Kidney (tissue), 14 donors: ENCODE data around the gene NANS. TPM values are rescaled to one million over a fixed set of nuclear protein-coding genes. Genes with fewer than 3 reads are reported as not detected.

Experiments
- DNase-seq, 5 donors: peaks; one replicate each; pipeline ENCODE4 v3.0.0-alpha.2; 2013 to 2020
- FAIRE-seq: peaks from 2 replicates; lab custom pipeline; 2012; peaks lifted over from hg19 to GRCh38; lab: Jason Lieb, UNC
- H3K27ac ChIP-seq, 2 donors: one replicate each; pipeline ENCODE4 v1.7.0; 2013; ENCODE audit warnings: low read depth in 2 of 2, low read length in 2 of 2, inconsistent platforms in 1 of 2
- H3K27me3 ChIP-seq: one replicate; pipeline ENCODE4 v1.7.1; 2013; ENCODE audit warnings: low read length, inconsistent platforms; ENCODE audit not compliant: control insufficient read depth, insufficient read depth
- H3K36me3 ChIP-seq, 3 donors: one replicate each; pipeline versions ENCODE4 v1.7.0 to v1.7.1; 2013; ENCODE audit warnings: low read length in 3 of 3, control low read depth in 1 of 3, inconsistent platforms in 1 of 3; ENCODE audit not compliant: insufficient read depth in 3 of 3, control insufficient read depth in 2 of 3
- H3K4me1 ChIP-seq, 3 donors: one replicate each; pipeline versions ENCODE4 v1.7.0 to v1.7.1; 2013; ENCODE audit warnings: low read length in 3 of 3, inconsistent platforms in 1 of 3, low read depth in 1 of 3; ENCODE audit not compliant: control insufficient read depth in 2 of 3, insufficient read depth in 2 of 3
- H3K4me3 ChIP-seq, 3 donors: one replicate each; pipeline versions ENCODE4 v1.7.0 to v1.8.1; 2013; ENCODE audit warnings: low read length in 3 of 3, control low read depth in 1 of 3, inconsistent platforms in 1 of 3
- H3K9ac ChIP-seq, 3 donors: one replicate each; pipeline versions ENCODE4 v1.7.0 to v1.7.1; 2013; ENCODE audit warnings: low read length in 3 of 3, control low read depth in 1 of 3, inconsistent platforms in 1 of 3
- H3K9me3 ChIP-seq, 3 donors: one replicate each; pipeline versions ENCODE4 v1.7.0 to v1.7.1; 2013; ENCODE audit warnings: low read length in 3 of 3, control low read depth in 1 of 3, inconsistent platforms in 1 of 3; ENCODE audit not compliant: control insufficient read depth in 2 of 3, insufficient read depth in 1 of 3
- intact Hi-C: fragments of 100-400 bp; cut with DNase I; formaldehyde crosslinking; loops from one replicate; pipeline ENCODE4 v1.11.1; 2022
- polyA plus RNA-seq: library from polyadenylated mRNA; stranded (reverse); fragments of 350-450 nt; fragmentation: Illumina TruSeq; extraction: RNeasy Lipid Tissue Mini Kit (QIAGEN cat#74804); gene quantifications from one replicate; pipeline ENCODE4 v1.2.3, GENCODE V29; 2014; ENCODE audit warnings: low read depth, low replicate concordance; ENCODE audit not compliant: insufficient read depth
- total RNA-seq: library from RNA; stranded (reverse); fragmentation: NEBNext Ultra II Directional; extraction: Animal tissue kit (Norgen Biotek cat#: 25700); gene quantifications from one replicate; pipeline ENCODE4 v1.2.1, GENCODE V29; 2021
- TF ChIP-seq, protein P1 (sequence below): IDR thresholded peaks from 3 replicates; pipeline ENCODE4 v1.5.1; 2012; ENCODE audit warnings: mild to moderate bottlenecking, moderate library complexity, borderline replicate concordance; ENCODE audit not compliant: insufficient read depth; ENCODE audit errors: extremely low read depth
- donor health status: control.
- donor health status: control.
- donor health status: control.
- donor health status: control.
- donor health status: control.
- donor health status: DM: yes; HTN: yes; CAD: no.
- donor health status: Normal renal cell carcinoma (clear cell type).

NANS gene
- total and polyA plus RNA-seq, 2 donors from 2014 or later = 35.8 to 47.7 TPM

DNA sequence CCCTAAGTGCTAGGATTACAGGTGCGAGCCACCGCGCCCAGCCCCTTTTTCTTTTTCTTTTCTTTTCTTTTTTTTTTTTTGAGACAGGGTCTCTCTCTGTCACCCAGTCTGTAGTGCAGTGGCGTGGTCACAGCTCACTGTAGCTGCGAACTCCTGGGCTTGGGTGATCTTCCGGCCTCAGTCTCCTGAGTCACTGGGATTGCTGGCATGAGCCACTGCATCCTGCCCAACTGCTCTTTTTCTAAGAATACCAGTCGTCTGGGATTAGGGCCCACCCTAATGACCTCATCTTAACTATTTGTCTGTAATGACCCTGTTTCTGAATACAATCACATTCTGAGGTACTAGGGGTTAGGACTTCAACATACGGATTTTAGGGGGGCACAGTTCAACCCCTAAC is 34.1 kb upstream of the NANS start:
- no peak for DNase-seq
- Histone ChIP-seq H3K27ac (no peak overlapping the region), H3K4me3 (no peak overlapping the region), H3K36me3 (peaks cover 0 to 18% (median 6%) of the 10 kb centered on the region in 3 donors), H3K9me3 (no peaks in the 10 kb centered on the region), H3K9ac (no peak overlapping the region), H3K4me1 (no peaks in the 10 kb centered on the region), H3K27me3 (no peaks in the 10 kb centered on the region)
- intact Hi-C loops = no loop called here
- TF ChIP-seq, protein P1, sequence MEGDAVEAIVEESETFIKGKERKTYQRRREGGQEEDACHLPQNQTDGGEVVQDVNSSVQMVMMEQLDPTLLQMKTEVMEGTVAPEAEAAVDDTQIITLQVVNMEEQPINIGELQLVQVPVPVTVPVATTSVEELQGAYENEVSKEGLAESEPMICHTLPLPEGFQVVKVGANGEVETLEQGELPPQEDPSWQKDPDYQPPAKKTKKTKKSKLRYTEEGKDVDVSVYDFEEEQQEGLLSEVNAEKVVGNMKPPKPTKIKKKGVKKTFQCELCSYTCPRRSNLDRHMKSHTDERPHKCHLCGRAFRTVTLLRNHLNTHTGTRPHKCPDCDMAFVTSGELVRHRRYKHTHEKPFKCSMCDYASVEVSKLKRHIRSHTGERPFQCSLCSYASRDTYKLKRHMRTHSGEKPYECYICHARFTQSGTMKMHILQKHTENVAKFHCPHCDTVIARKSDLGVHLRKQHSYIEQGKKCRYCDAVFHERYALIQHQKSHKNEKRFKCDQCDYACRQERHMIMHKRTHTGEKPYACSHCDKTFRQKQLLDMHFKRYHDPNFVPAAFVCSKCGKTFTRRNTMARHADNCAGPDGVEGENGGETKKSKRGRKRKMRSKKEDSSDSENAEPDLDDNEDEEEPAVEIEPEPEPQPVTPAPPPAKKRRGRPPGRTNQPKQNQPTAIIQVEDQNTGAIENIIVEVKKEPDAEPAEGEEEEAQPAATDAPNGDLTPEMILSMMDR = no peak
- no peak for FAIRE-seq

GRCh38 chr9:98024702-98025101 is 31.8 kb upstream of the NANS start:
- intact Hi-C loops = no loop called here
- no peaks in the 10 kb centered on the region for H3K27me3 ChIP-seq
- FAIRE-seq = no peak

DNA sequence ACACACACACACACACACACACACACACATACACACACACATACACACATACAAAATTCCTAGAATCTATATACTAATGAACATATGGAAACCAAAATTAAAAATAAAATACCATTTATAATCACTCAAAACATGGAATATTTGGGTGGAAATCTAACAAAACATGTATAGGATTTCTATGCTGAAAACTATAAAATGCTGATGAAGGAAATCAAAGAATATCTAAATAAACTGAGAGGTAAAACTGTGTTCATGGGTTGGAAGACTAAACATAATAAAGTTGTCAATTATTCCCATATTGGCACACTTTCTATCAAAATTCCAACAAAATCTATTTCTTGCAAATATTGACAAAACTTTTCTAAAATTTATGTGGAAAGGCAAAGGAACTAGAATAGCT is 25.4 kb upstream of the NANS start:
- Histone ChIP-seq H3K4me3 (no peak overlapping the region), H3K9me3 (no peaks in the 10 kb centered on the region), H3K9ac (no peak overlapping the region), H3K4me1 (no peaks in the 10 kb centered on the region), H3K27ac (no peak overlapping the region), H3K27me3 (no peaks in the 10 kb centered on the region), H3K36me3 (no peaks in the 10 kb centered on the region)
- intact Hi-C loops = loop anchor here (10.0 kb wide), 1 partner anchor 106 kb away; the partner anchor contains the start of gene TRMO
- no peak for FAIRE-seq
- TF ChIP-seq, protein P1 = no peak
- no peak for DNase-seq

More at GRCh38 chr9:98024702-98025101, 31.8 kb upstream of the NANS start:
- TF ChIP-seq, protein P1 = no peak
- Histone ChIP-seq H3K36me3 (peaks cover 0 to 4% (median 0%) of the 10 kb centered on the region in 3 donors), H3K4me3 (no peak overlapping the region), H3K9ac (no peak overlapping the region), H3K27ac (no peak overlapping the region), H3K4me1 (no peaks in the 10 kb centered on the region), H3K9me3 (no peaks in the 10 kb centered on the region)
- DNase-seq = no peak

DNA sequence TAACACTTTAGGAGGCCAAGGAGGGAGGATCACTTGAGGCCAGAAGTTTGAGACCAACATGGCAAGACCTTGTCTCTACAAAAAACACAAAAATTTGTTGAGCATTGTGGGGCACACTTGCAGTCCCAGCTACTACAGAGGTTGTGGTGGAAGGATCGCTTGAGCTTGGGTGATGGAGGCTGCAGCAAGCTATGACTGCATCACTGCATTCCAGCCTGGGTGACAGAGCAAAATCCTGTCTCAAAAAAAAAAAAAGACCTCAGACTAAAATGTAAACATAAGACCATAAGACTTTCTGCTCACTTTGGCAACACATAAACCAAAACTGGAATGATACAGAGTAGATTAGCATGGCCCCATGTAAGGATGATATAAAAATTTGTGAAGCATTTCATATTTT is 24.6 kb upstream of the NANS start:
- no peak overlapping the region for H3K4me3 ChIP-seq
- H3K27ac ChIP-seq = no peak overlapping the region
- intact Hi-C loops = loop anchor here (10.0 kb wide), 1 partner anchor 107 kb away; the partner anchor contains the start of gene TRMO
- H3K36me3 ChIP-seq = no peaks in the 10 kb centered on the region
- TF ChIP-seq, protein P1 = no peak
- DNase-seq (no peak), FAIRE-seq (no peak)
- H3K9me3 ChIP-seq = no peaks in the 10 kb centered on the region
- no peaks in the 10 kb centered on the region for H3K27me3 ChIP-seq
- H3K9ac ChIP-seq = no peak overlapping the region
- no peaks in the 10 kb centered on the region for H3K4me1 ChIP-seq
